ENCODE measurements around the gene LPP. TPM values are rescaled to one million over a fixed set of nuclear protein-coding genes. Genes with fewer than 3 reads are reported as not detected.

Gene LPP
- total and polyA plus RNA-seq, 2 of the 4 experiments (the other 2 are of a cell fraction), result 16.0 to 130 TPM

GRCh38 chr3:188341501-188341900 lies 187.5 kb downstream of the LPP start:
- BruUV-seq (replicated peaks), result no TSS peak
- no peak overlapping the region for H3K18ac ChIP-seq (ENCODE audit: low read depth, low read length)
- no peak overlapping the region for H3K23ac ChIP-seq (ENCODE audit: low read depth, low read length)
- H3K9ac ChIP-seq (ENCODE audit: low read depth, low read length), result no peak overlapping the region
- dilution Hi-C loops (cut with HindIII; ENCODE audit: low sequenced_read_pairs, unreplicated experiment) (no loop called here), intact Hi-C loops (cut with micrococcal nuclease) (loop anchor here (10.0 kb wide), 1 partner anchor 613 kb away; no protein-coding TSS in a partner anchor), in situ Hi-C loops (cut with MboI; ENCODE audit: low sequenced_read_pairs) (no loop called here)
- H3K27ac ChIP-seq (ENCODE audit: insufficient read depth, low read length), result no peak overlapping the region
- H3K36me3 ChIP-seq (ENCODE audit: control insufficient read depth, insufficient read depth, low read length), result peaks cover 6% of the 10 kb centered on the region; the same call in 1 of the 2 replicates
- ATAC-seq (ENCODE audit: low read depth), result no peak
- no peak overlapping the region for H3K4me3 ChIP-seq (ENCODE audit: insufficient read depth, low read depth, low read length)
- H2AFZ ChIP-seq (replicated peaks; ENCODE audit: low read length, poor library complexity), result no peak overlapping the region
- peaks cover 14% of the 10 kb centered on the region; the same call in 1 of the 2 replicates for H3K4me1 ChIP-seq (ENCODE audit: control insufficient read depth, insufficient read depth, low read length)
- no CpG with 5 or more reads among the region's 2 CpGs for WGBS, 2 experiments (ENCODE audit: extremely low coverage in 2 of 2, insufficient read length in 1 of 2)
- H4K91ac ChIP-seq (ENCODE audit: insufficient read depth, low read depth, low read length), result no peak overlapping the region
- ChIA-PET POLR2A (ENCODE audit: unreplicated experiment) (no interaction called here), CTCF (no interaction called here)
- H2BK20ac ChIP-seq (ENCODE audit: low read depth, low read length), result no peak overlapping the region
- H4K5ac ChIP-seq (ENCODE audit: low read depth, low read length), result no peak overlapping the region
- DNase-seq, result no peak
- H3K79me1 ChIP-seq (ENCODE audit: low read depth in 1 of 2, low read length in 2 of 2), result peaks cover 64 to 80% of the 10 kb centered on the region in 2 experiments
- TF ChIP-seq MXI1 (IDR thresholded peaks at IDR 0.05; ENCODE audit: borderline replicate concordance, low read depth, low read length), result no peak
- no peak for TF ChIP-seq RAD21 (IDR thresholded peaks at IDR 0.05; ENCODE audit: low read length)
- TF ChIP-seq FOS (IDR thresholded peaks at IDR 0.05; ENCODE audit: low read depth, low read length), result no peak
- TF ChIP-seq, protein P1, sequence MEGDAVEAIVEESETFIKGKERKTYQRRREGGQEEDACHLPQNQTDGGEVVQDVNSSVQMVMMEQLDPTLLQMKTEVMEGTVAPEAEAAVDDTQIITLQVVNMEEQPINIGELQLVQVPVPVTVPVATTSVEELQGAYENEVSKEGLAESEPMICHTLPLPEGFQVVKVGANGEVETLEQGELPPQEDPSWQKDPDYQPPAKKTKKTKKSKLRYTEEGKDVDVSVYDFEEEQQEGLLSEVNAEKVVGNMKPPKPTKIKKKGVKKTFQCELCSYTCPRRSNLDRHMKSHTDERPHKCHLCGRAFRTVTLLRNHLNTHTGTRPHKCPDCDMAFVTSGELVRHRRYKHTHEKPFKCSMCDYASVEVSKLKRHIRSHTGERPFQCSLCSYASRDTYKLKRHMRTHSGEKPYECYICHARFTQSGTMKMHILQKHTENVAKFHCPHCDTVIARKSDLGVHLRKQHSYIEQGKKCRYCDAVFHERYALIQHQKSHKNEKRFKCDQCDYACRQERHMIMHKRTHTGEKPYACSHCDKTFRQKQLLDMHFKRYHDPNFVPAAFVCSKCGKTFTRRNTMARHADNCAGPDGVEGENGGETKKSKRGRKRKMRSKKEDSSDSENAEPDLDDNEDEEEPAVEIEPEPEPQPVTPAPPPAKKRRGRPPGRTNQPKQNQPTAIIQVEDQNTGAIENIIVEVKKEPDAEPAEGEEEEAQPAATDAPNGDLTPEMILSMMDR (conservative IDR thresholded peaks at IDR 0.05; ENCODE audit: low read depth, low read length), result no peak
- no peak for TF ChIP-seq MAFK (IDR thresholded peaks at IDR 0.05; ENCODE audit: low read depth, low read length)
- TF ChIP-seq BHLHE40 (IDR thresholded peaks at IDR 0.05; ENCODE audit: low read depth, low read length), result no peak
- no peak for TF ChIP-seq RCOR1 (IDR thresholded peaks at IDR 0.05; ENCODE audit: insufficient replicate concordance, low read length)
- no peak for TF ChIP-seq MAZ (IDR thresholded peaks at IDR 0.05; ENCODE audit: borderline replicate concordance, low read depth, low read length)
- TF ChIP-seq, protein P2, sequence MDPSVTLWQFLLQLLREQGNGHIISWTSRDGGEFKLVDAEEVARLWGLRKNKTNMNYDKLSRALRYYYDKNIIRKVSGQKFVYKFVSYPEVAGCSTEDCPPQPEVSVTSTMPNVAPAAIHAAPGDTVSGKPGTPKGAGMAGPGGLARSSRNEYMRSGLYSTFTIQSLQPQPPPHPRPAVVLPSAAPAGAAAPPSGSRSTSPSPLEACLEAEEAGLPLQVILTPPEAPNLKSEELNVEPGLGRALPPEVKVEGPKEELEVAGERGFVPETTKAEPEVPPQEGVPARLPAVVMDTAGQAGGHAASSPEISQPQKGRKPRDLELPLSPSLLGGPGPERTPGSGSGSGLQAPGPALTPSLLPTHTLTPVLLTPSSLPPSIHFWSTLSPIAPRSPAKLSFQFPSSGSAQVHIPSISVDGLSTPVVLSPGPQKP (IDR thresholded peaks at IDR 0.05; ENCODE audit: borderline replicate concordance, low read depth, low read length), result no peak
- TF ChIP-seq USF2 (IDR thresholded peaks at IDR 0.05; ENCODE audit: low read depth, low read length), result no peak
- no peak for TF ChIP-seq NFE2L2 (IDR thresholded peaks at IDR 0.05; ENCODE audit: low read depth, low read length)
- TF ChIP-seq CHD1 (IDR thresholded peaks at IDR 0.05; ENCODE audit: low read depth, low read length), result no peak
- no peak for TF ChIP-seq POLR2A (IDR thresholded peaks at IDR 0.05; ENCODE audit: low read depth, low read length)
- no peak overlapping the region for H3K4ac ChIP-seq (ENCODE audit: low read depth, low read length)
- H3K27me3 ChIP-seq (ENCODE audit: control insufficient read depth, insufficient read depth, low read length), result no peaks in the 10 kb centered on the region
- no peak overlapping the region for H3K14ac ChIP-seq (replicated peaks; ENCODE audit: low read depth, low read length)
- no peak overlapping the region for H2AK5ac ChIP-seq (ENCODE audit: low read depth, low read length)
- no peak overlapping the region for H2BK15ac ChIP-seq (ENCODE audit: low read depth, low read length)
- H2AK9ac ChIP-seq (replicated peaks; ENCODE audit: low read depth, low read length, poor library complexity), result no peak overlapping the region
- no peaks in the 10 kb centered on the region for H3K9me3 ChIP-seq (ENCODE audit: control insufficient read depth, insufficient read depth, low read length)
- H2BK5ac ChIP-seq (ENCODE audit: low read depth, low read length, poor library complexity, severe bottlenecking), result no peak overlapping the region
- peaks cover 23% of the 10 kb centered on the region for H3K9me1 ChIP-seq (ENCODE audit: insufficient read depth, low read length)
- H3K4me2 ChIP-seq (ENCODE audit: low read depth, low read length), result no peak overlapping the region
- H3K56ac ChIP-seq (ENCODE audit: extremely low read depth, insufficient read depth, low read length), result no peak overlapping the region
- H4K8ac ChIP-seq (ENCODE audit: low read depth in 2 of 2, low read length in 2 of 2), result no peak overlapping the region
- H4K20me1 ChIP-seq (ENCODE audit: insufficient read depth, low read length), result peaks cover 59% of the 10 kb centered on the region
- H2BK120ac ChIP-seq (ENCODE audit: low read depth, low read length), result no peak overlapping the region
